IgD-negative memory B cell (primary cell): ENCODE measurements around the gene MRGPRG. TPM values are rescaled to one million over a fixed set of nuclear protein-coding genes. Genes with fewer than 3 reads are reported as not detected.

ENCODE experiments used
- H3K27ac Mint-ChIP-seq, 3 donors: one replicate each; pipeline ENCODE4 v1.8.0; 2020 to 2022; ENCODE audit warnings: mild to moderate bottlenecking in 3 of 3, mixed read lengths in 3 of 3, moderate library complexity in 1 of 3
- H3K27me3 Mint-ChIP-seq: one replicate; pipeline ENCODE4 v1.8.0; 2021; ENCODE audit warnings: mixed read lengths
- H3K36me3 Mint-ChIP-seq: one replicate; pipeline ENCODE4 v1.8.0; 2020; ENCODE audit warnings: mild to moderate bottlenecking, mixed read lengths
- H3K4me1 Mint-ChIP-seq, 3 donors: one replicate each; pipeline ENCODE4 v1.8.0; 2020 to 2022; ENCODE audit warnings: mixed read lengths in 3 of 3, mild to moderate bottlenecking in 1 of 3
- H3K4me3 Mint-ChIP-seq, 4 donors: one replicate each; pipeline ENCODE4 v1.8.0; 2020 to 2022; ENCODE audit warnings: mild to moderate bottlenecking in 4 of 4, mixed read lengths in 4 of 4, moderate library complexity in 3 of 4
- H3K9me3 Mint-ChIP-seq, 3 donors: one replicate each; pipeline ENCODE4 v1.8.0; 2020 to 2021; ENCODE audit warnings: mixed read lengths in 3 of 3, mild to moderate bottlenecking in 1 of 3
- polyA plus RNA-seq: library from polyadenylated mRNA; unstranded; fragments of 300-500 nt; fragmentation: Illumina TruSeq; gene quantifications from one replicate; pipeline ENCODE4 v1.2.3, GENCODE V29; 2021

MRGPRG gene
- polyA plus RNA-seq, 1 donor from 2014 or later = not detected

GRCh38 chr11:3220521-3221407 lies 2.2 kb upstream of the MRGPRG start:
- Mint-ChIP-seq H3K36me3 (no peaks in the 10 kb centered on the region), H3K4me1 (no peaks in the 10 kb centered on the region), H3K9me3 (peaks cover 0 to 3% (median 0%) of the 10 kb centered on the region in 3 donors), H3K4me3 (no peak overlapping the region), H3K27me3 (peaks cover 17% of the 10 kb centered on the region), H3K27ac (no peak overlapping the region)

GRCh38 chr11:3220101-3220500 lies 1.5 kb upstream of the MRGPRG start:
- Mint-ChIP-seq H3K4me3 (no peak overlapping the region), H3K9me3 (peaks cover 0 to 3% (median 0%) of the 10 kb centered on the region in 3 donors), H3K27me3 (peaks cover 19% of the 10 kb centered on the region), H3K36me3 (no peaks in the 10 kb centered on the region), H3K4me1 (no peaks in the 10 kb centered on the region), H3K27ac (no peak overlapping the region)

- Mint-ChIP-seq H3K36me3 (no peaks in the 10 kb centered on the region), H3K9me3 (no peaks in the 10 kb centered on the region), H3K4me1 (no peaks in the 10 kb centered on the region), H3K4me3 (no peak overlapping the region), H3K27me3 (peaks cover 19% of the 10 kb centered on the region), H3K27ac (no peak overlapping the region)
Measured at GRCh38 chr11:3219281-3219892, 774 bp upstream of the MRGPRG start.

DNA sequence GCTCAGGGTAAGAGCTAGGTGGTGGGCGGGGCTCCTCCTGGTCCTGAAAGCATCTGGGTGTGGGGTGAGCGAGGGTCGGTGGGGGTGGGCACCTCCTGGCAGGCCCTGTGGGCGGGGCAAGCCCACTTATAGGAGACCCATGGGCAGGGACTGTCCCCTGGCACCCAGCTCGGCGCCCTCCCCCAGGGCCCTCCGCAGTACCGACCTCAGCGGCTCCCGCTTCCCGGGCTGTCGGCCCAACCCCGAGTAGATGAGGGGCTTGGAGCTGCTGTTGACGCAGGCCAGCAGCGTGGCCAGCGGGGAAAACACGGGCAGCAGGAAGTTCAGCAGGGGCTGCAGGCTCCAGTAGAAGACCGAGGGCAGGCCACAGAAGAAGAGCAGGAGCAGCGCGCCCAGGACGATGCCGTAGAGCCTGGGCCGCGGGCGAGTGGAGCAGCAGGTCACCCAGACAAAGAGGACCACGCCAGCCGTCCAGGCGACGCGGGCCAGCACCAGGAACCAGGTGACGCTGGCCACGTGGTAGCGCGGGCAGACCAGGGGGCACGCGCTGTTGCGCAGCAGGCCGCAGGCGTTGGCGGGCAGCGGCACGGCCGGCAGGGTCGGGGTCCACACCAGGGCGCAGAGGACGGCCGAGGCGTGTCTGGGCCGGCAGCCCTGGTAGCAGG lies 663 bp downstream of the MRGPRG start:
- Mint-ChIP-seq H3K36me3 (no peaks in the 10 kb centered on the region), H3K27me3 (peaks cover 16% of the 10 kb centered on the region), H3K27ac (no peak overlapping the region), H3K9me3 (peaks cover 0 to 6% (median 0%) of the 10 kb centered on the region in 3 donors), H3K4me3 (no peak overlapping the region), H3K4me1 (no peaks in the 10 kb centered on the region)

GRCh38 chr11:3216027-3216525 lies 2.5 kb downstream of the MRGPRG start:
- Mint-ChIP-seq H3K4me1 (no peaks in the 10 kb centered on the region), H3K4me3 (no peak overlapping the region), H3K27me3 (peaks cover 13% of the 10 kb centered on the region), H3K36me3 (no peaks in the 10 kb centered on the region), H3K27ac (no peak overlapping the region), H3K9me3 (peaks cover 0 to 13% (median 0%) of the 10 kb centered on the region in 3 donors)

GRCh38 chr11:3215346-3216026 lies 3.1 kb downstream of the MRGPRG start:
- Mint-ChIP-seq H3K27ac (no peak overlapping the region), H3K27me3 (peaks cover 13% of the 10 kb centered on the region), H3K36me3 (no peaks in the 10 kb centered on the region), H3K4me3 (no peak overlapping the region), H3K9me3 (peaks cover 0 to 17% (median 0%) of the 10 kb centered on the region in 3 donors), H3K4me1 (no peaks in the 10 kb centered on the region)

- Mint-ChIP-seq H3K4me3 (peak overlapping the region in 1 of 4 donors; percentile 70), H3K27ac (no peak overlapping the region), H3K9me3 (peaks cover 0 to 17% (median 0%) of the 10 kb centered on the region in 3 donors), H3K4me1 (no peaks in the 10 kb centered on the region), H3K36me3 (no peaks in the 10 kb centered on the region), H3K27me3 (peaks cover 10% of the 10 kb centered on the region)
Measured at GRCh38 chr11:3214420-3214699, 4.3 kb downstream of the MRGPRG start.

DNA sequence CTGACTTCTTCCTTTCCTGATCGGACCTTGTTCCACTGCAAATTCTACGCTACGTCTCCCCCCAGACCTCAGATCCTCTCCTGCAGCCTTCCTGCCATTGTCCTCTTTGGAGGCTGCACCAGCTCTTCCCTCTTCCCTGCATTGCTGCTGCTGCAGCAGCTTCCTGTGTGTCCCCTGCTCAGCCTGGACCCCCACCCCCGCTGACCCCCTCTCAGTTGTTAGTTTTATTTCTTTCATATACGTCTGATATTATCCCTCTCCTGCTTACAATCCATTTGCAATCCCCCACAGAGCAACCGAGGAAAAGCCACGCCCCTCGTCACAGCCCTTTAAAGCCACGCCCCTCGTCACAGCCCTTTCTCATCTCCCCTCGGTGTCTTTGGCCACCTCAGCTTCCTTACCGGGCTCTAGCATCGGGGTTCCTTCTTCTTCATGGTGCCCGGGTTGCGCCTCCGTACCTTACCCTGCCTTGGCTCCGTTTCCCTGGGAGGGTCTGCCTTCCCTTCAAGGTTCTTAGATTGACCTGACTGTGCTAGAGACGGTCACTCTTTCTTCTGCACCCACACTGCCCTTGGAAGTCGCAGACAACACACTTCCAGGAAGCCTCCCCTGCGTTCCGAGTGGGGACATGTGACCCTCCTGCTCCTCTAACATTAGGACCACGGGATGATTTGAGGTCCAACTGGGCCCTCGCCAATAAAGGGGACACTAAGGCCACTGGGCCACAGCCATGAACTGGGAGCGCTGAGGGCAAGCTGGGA lies 4.8 kb downstream of the MRGPRG start:
- peak overlapping the region in 2 of 4 donors; percentile 25 to 70 for H3K4me3 Mint-ChIP-seq
- H3K27me3 Mint-ChIP-seq = peaks cover 10% of the 10 kb centered on the region
- peaks cover 0 to 17% (median 0%) of the 10 kb centered on the region in 3 donors for H3K9me3 Mint-ChIP-seq
- no peaks in the 10 kb centered on the region for H3K4me1 Mint-ChIP-seq
- no peak overlapping the region for H3K27ac Mint-ChIP-seq
- no peaks in the 10 kb centered on the region for H3K36me3 Mint-ChIP-seq

- Mint-ChIP-seq H3K27ac (no peak overlapping the region), H3K36me3 (no peaks in the 10 kb centered on the region), H3K27me3 (peaks cover 6% of the 10 kb centered on the region), H3K4me1 (no peaks in the 10 kb centered on the region), H3K9me3 (peaks cover 0 to 11% (median 0%) of the 10 kb centered on the region in 3 donors), H3K4me3 (no peak overlapping the region)
Measured at GRCh38 chr11:3208272-3208671, 10.3 kb downstream of the MRGPRG start.

- H3K4me1 Mint-ChIP-seq = no peaks in the 10 kb centered on the region
- peaks cover 6% of the 10 kb centered on the region for H3K27me3 Mint-ChIP-seq
- no peak overlapping the region for H3K4me3 Mint-ChIP-seq
- no peaks in the 10 kb centered on the region for H3K36me3 Mint-ChIP-seq
- peaks cover 0 to 11% (median 0%) of the 10 kb centered on the region in 3 donors for H3K9me3 Mint-ChIP-seq
- H3K27ac Mint-ChIP-seq = no peak overlapping the region
Measured at GRCh38 chr11:3207526-3208189, 11.0 kb downstream of the MRGPRG start.

DNA sequence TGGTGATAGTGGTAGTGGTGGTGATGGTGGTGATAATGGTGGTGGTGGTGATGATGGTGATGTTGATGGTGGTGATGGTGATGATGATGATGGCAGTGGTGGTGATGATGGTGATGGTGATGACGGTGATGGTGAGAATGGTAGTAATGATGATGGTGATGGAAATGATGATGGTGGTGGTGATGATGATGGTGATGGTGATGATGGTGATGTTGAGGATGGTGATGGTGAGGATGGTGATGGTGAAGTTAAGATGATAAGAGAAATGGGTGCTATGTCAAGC lies 11.8 kb downstream of the MRGPRG start:
- H3K4me1 Mint-ChIP-seq = no peaks in the 10 kb centered on the region
- H3K4me3 Mint-ChIP-seq = no peak overlapping the region
- no peaks in the 10 kb centered on the region for H3K36me3 Mint-ChIP-seq
- H3K9me3 Mint-ChIP-seq = peaks cover 0 to 11% (median 0%) of the 10 kb centered on the region in 3 donors
- no peak overlapping the region for H3K27ac Mint-ChIP-seq
- H3K27me3 Mint-ChIP-seq = peaks cover 8% of the 10 kb centered on the region

- Mint-ChIP-seq H3K36me3 (no peaks in the 10 kb centered on the region), H3K27me3 (peaks cover 8% of the 10 kb centered on the region), H3K27ac (no peak overlapping the region), H3K4me1 (no peaks in the 10 kb centered on the region), H3K4me3 (no peak overlapping the region), H3K9me3 (peaks cover 0 to 7% (median 0%) of the 10 kb centered on the region in 3 donors)
Measured at GRCh38 chr11:3206156-3206921, 12.3 kb downstream of the MRGPRG start.
